PC-3 (cell line): ENCODE measurements around the gene RAI2. TPM values are rescaled to one million over a fixed set of nuclear protein-coding genes. Genes with fewer than 3 reads are reported as not detected.

ENCODE experiments used
- ATAC-seq: fragments of 200-7000 bp; cut with Tn5 transposase; 2 replicates; pipeline ENCODE4 v1.9.1; 2020; ENCODE audit warnings: mild to moderate bottlenecking, moderate library complexity
- BruUV-seq: library from RNA; stranded (reverse); fragments of 400-500 nt; replicated peaks from 2 replicates; lab custom pipeline; 2021; lab: Mats Ljungman, UMichigan
- CTCF ChIA-PET: fragments of 300-600 bp; sonication (Branson Sonifier 250); formaldehyde crosslinking; loops from one replicate; lab custom pipeline; 2022; ENCODE audit warnings: antibody characterized with exemption; lab: Charles Lee
- POLR2A ChIA-PET: fragments of 300-600 bp; sonication (Branson Sonifier 250); formaldehyde crosslinking; loops from one replicate; lab custom pipeline; 2022; ENCODE audit warnings: antibody characterized with exemption; ENCODE audit not compliant: unreplicated experiment; lab: Charles Lee
- DNase-seq: peaks from one replicate; pipeline ENCODE4 v3.0.0-alpha.2; 2015
- H2AFZ ChIP-seq: fragments of 300-600 bp; sonication (generic); 2 replicates; pipeline ENCODE4 v1.6.0; 2016; ENCODE audit warnings: antibody characterized with exemption, low read length
- H3F3A ChIP-seq: fragments of 300-600 bp; sonication (generic); one replicate; pipeline ENCODE4 v1.6.0; 2017; ENCODE audit warnings: antibody characterized with exemption, low read length, control low read depth, mild to moderate bottlenecking; ENCODE audit not compliant: unreplicated experiment
- H3K27ac ChIP-seq: fragments of 300-600 bp; sonication (generic); 2 replicates; pipeline ENCODE4 v1.5.1; 2016; ENCODE audit warnings: mild to moderate bottlenecking, low read length
- H3K27me3 ChIP-seq: fragments of 300-600 bp; sonication (generic); 2 replicates; pipeline ENCODE4 v1.6.1; 2016; ENCODE audit warnings: low read length, mixed read lengths
- H3K36me3 ChIP-seq: fragments of 300-600 bp; sonication (generic); 2 replicates; pipeline ENCODE4 v1.6.1; 2016; ENCODE audit warnings: low read depth, mixed run types, low read length, mixed read lengths
- H3K4me1 ChIP-seq: fragments of 300-600 bp; sonication (generic); 2 replicates; pipeline ENCODE4 v1.5.1; 2016; ENCODE audit warnings: low read length; ENCODE audit not compliant: insufficient read depth
- H3K4me2 ChIP-seq: fragments of 300-600 bp; sonication (generic); 2 replicates; pipeline ENCODE4 v1.6.0; 2016; ENCODE audit warnings: low read length
- H3K4me3 ChIP-seq: fragments of 300-600 bp; sonication (generic); 2 replicates; pipeline ENCODE4 v1.5.1; 2016; ENCODE audit warnings: mild to moderate bottlenecking, low read length, mixed read lengths
- H3K79me2 ChIP-seq: fragments of 300-600 bp; sonication (generic); 2 replicates; pipeline ENCODE4 v1.6.1; 2017; ENCODE audit warnings: low read length, mixed read lengths
- H3K9ac ChIP-seq: fragments of 300-600 bp; sonication (generic); 2 replicates; pipeline ENCODE4 v1.6.0; 2016; ENCODE audit warnings: mild to moderate bottlenecking, low read length
- H3K9me2 ChIP-seq: fragments of 300-600 bp; sonication (generic); replicated peaks from 2 replicates; pipeline ENCODE4 v1.6.1; 2016; ENCODE audit warnings: mixed run types, low read length, mixed read lengths
- H3K9me3 ChIP-seq: fragments of 300-600 bp; sonication (generic); 2 replicates; pipeline ENCODE4 v1.6.1; 2016; ENCODE audit warnings: low read length, mixed read lengths
- H4K20me1 ChIP-seq: fragments of 300-600 bp; sonication (generic); 2 replicates; pipeline ENCODE4 v1.6.1; 2016; ENCODE audit warnings: low read length, mixed read lengths
- EZH2 ChIP-seq: fragments of 300-600 bp; sonication (generic); IDR thresholded peaks from one replicate; pipeline ENCODE4 v1.6.1; 2017; ENCODE audit warnings: antibody characterized with exemption, mild to moderate bottlenecking, low read length; ENCODE audit not compliant: unreplicated experiment
- EZH2phosphoT487 ChIP-seq: fragments of 300-600 bp; sonication (generic); IDR thresholded peaks from 2 replicates; pipeline ENCODE4 v1.6.1; 2018; ENCODE audit warnings: mild to moderate bottlenecking, antibody characterized with exemption, low read length, borderline replicate concordance
- intact Hi-C: fragments of 100-400 bp; cut with micrococcal nuclease; formaldehyde crosslinking; loops from 2 replicates; pipeline ENCODE4 v1.9.0; 2023
- total RNA-seq: library from RNA; depleted of rRNA; stranded (reverse); fragments of >200 nt; gene quantifications from 2 replicates; pipeline ENCODE4 v1.2.3, GENCODE V29; 2014
- TF ChIP-seq, protein P1 (sequence below): fragments of 300-600 bp; sonication (generic); conservative IDR thresholded peaks from 2 replicates; pipeline ENCODE4 v1.5.1; 2017; ENCODE audit warnings: antibody characterized with exemption, low read depth, mild to moderate bottlenecking, low read length

RAI2 gene
- total RNA-seq, 1 experiment from 2014 or later = 0.66 TPM

DNA sequence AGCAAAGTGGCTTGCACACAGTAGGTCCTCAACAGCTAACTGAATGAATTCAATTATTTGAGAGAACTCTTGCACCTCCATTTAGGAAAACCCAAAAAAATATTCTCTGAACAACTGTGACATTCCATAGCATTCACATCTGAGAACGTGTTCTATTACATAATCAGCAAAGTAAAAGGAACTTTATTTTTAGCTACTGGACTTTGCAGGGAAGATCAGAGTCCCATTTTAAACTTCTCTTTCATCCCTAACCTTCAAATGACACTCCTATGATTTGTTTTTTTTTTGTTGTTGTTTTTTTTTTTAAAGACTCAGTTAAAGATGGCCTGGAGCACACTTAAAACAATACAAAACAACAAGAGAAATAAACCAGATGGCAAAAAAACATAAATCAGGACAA lies 30.9 kb downstream of the RAI2 start:
- DNase-seq (no peak), ATAC-seq (no peak)
- intact Hi-C loops = no loop called here
- Histone ChIP-seq H3K4me3 (no peak overlapping the region), H3K4me1 (no peaks in the 10 kb centered on the region), H3K27me3 (no peaks in the 10 kb centered on the region), H3K4me2 (no peak overlapping the region), H3K36me3 (no peaks in the 10 kb centered on the region), H3K9ac (no peak overlapping the region), H3K27ac (no peak overlapping the region), H2AFZ (no peak overlapping the region), H3F3A (no peaks in the 10 kb centered on the region), H4K20me1 (no peaks in the 10 kb centered on the region), H3K9me2 (no peaks in the 10 kb centered on the region), H3K79me2 (no peaks in the 10 kb centered on the region), H3K9me3 (no peaks in the 10 kb centered on the region)
- POLR2A ChIA-PET = interaction anchor here (0.6 kb wide), 1 partner anchor 29 kb away, joined by 5 read pairs; no protein-coding TSS in a partner anchor
- TF ChIP-seq EZH2 = no peak
- TF ChIP-seq, protein P1, sequence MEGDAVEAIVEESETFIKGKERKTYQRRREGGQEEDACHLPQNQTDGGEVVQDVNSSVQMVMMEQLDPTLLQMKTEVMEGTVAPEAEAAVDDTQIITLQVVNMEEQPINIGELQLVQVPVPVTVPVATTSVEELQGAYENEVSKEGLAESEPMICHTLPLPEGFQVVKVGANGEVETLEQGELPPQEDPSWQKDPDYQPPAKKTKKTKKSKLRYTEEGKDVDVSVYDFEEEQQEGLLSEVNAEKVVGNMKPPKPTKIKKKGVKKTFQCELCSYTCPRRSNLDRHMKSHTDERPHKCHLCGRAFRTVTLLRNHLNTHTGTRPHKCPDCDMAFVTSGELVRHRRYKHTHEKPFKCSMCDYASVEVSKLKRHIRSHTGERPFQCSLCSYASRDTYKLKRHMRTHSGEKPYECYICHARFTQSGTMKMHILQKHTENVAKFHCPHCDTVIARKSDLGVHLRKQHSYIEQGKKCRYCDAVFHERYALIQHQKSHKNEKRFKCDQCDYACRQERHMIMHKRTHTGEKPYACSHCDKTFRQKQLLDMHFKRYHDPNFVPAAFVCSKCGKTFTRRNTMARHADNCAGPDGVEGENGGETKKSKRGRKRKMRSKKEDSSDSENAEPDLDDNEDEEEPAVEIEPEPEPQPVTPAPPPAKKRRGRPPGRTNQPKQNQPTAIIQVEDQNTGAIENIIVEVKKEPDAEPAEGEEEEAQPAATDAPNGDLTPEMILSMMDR = no peak
- no peak for TF ChIP-seq EZH2phosphoT487
- CTCF ChIA-PET = no interaction called here
- BruUV-seq = no TSS peak

DNA sequence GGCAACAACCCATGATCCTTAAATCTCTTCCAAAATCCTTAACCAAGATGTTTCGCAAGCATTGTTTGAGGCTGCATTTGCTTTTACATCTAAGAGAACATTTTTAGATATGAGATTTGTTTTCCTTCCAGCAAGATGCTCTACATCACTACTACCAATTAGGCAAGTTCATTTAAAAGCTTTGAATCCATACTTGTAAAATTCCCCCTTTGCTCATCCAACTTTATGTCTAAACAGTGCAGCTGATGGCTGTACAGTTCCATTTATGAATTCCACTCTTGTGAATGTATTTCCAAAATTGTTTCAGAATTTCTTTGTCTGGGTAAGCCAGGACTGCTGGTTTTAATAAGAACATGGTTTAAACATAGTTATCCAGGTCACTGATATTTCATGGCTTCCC lies 31.5 kb downstream of the RAI2 start:
- Histone ChIP-seq H3K9me3 (no peaks in the 10 kb centered on the region), H3K27ac (no peak overlapping the region), H3K36me3 (no peaks in the 10 kb centered on the region), H3K79me2 (no peaks in the 10 kb centered on the region), H3F3A (no peaks in the 10 kb centered on the region), H4K20me1 (no peaks in the 10 kb centered on the region), H2AFZ (no peak overlapping the region), H3K4me1 (no peaks in the 10 kb centered on the region), H3K27me3 (no peaks in the 10 kb centered on the region), H3K4me3 (no peak overlapping the region), H3K4me2 (no peak overlapping the region), H3K9me2 (no peaks in the 10 kb centered on the region), H3K9ac (no peak overlapping the region)
- no peak for TF ChIP-seq EZH2
- TF ChIP-seq, protein P1 = no peak
- no peak for TF ChIP-seq EZH2phosphoT487
- CTCF ChIA-PET = no interaction called here
- intact Hi-C loops = no loop called here
- ATAC-seq = no peak
- POLR2A ChIA-PET = no interaction called here
- no peak for DNase-seq
- BruUV-seq = no TSS peak

DNA sequence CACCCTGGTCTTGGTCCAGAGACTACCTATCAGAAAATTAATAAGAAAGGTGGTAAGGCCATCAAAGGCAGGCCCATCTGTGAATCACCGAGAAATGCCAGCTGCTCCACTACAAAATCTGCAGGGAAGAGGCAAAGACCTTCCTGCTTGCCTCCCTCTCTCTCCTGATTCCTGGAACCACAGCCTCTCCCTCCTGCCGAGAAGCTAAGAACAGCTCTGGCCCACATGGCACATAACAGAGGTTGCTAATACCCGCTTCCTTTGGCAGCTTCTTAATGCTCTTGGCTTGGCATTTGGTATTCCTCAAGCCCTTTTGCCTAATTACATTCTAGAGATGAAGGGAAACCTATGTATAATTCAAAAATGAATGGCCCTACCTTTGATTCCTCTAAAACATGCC lies 32.9 kb downstream of the RAI2 start:
- no peak for TF ChIP-seq EZH2
- no peak for TF ChIP-seq EZH2phosphoT487
- TF ChIP-seq, protein P1 = no peak
- no TSS peak for BruUV-seq
- intact Hi-C loops = no loop called here

More for the DNA sequence above, 32.9 kb downstream of the RAI2 start:
- no peaks in the 10 kb centered on the region for H4K20me1 ChIP-seq
- no peak overlapping the region for H3K4me3 ChIP-seq
- no peaks in the 10 kb centered on the region for H3K9me3 ChIP-seq
- no peaks in the 10 kb centered on the region for H3K4me1 ChIP-seq
- no peaks in the 10 kb centered on the region for H3K36me3 ChIP-seq
- H3K27ac ChIP-seq = no peak overlapping the region
- no peaks in the 10 kb centered on the region for H3K79me2 ChIP-seq
- CTCF ChIA-PET = no interaction called here
- H3K9me2 ChIP-seq = no peaks in the 10 kb centered on the region
- H3F3A ChIP-seq = no peaks in the 10 kb centered on the region
- H3K27me3 ChIP-seq = no peaks in the 10 kb centered on the region
- no peak for DNase-seq
- no peak overlapping the region for H2AFZ ChIP-seq
- H3K4me2 ChIP-seq = no peak overlapping the region
- H3K9ac ChIP-seq = no peak overlapping the region
- POLR2A ChIA-PET = no interaction called here
- ATAC-seq = no peak
